ENCODE results near the gene SPATA6.

SPATA6 gene

GRCh38 chr1:48430832-48431231 lies 41.2 kb downstream of the SPATA6 start:
- TF ChIP-seq ZNF274 (IDR thresholded peaks at IDR 0.05; ENCODE audit: low read depth, low read length) = no peak
- H3K4me3 ChIP-seq (ENCODE audit: low read length) = no peak overlapping the region

DNA sequence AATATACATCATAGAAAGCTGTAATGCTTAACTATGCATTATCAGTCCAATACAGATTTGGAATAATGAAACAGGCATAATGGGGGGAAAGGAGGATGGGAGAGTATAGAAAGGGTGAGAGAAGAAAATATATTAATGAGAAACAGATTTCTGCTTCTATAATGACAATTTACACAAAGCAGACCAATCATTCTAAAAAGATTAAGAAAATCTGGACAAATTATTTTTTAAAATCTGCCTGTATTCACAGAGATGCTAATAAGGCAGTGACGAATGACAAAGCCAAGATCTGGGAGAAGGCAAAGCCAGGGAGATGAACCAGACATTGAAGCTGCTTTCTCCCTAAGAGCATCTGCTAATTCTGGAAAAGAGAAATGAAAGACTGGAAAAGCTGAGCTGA lies 50.0 kb downstream of the SPATA6 start:
- no peak for TF ChIP-seq ZNF274 (IDR thresholded peaks at IDR 0.05; ENCODE audit: low read depth, low read length)
- no peak overlapping the region for H3K4me3 ChIP-seq (ENCODE audit: low read length)

DNA sequence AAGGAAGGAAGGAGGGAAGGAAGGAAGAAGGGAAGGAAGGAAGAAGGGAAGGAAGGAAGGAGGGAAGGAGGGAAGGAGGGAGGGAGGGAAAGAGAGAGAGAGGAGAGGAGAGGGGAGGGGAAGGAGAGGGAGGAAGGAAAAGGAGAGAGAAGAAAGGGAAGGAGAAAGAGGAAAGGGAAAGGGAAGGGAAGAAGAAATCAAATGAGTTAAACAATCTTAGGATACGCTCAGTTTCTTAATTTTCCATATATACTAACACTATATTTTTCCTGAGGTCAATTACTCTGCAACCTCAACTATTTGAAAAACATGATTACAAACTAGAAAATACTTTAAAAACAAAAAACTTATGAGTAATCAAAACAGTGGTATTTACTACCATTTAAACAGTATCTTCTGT lies 53.3 kb downstream of the SPATA6 start:
- no peak overlapping the region for H3K4me3 ChIP-seq (ENCODE audit: low read length)
- no peak for TF ChIP-seq ZNF274 (IDR thresholded peaks at IDR 0.05; ENCODE audit: low read depth, low read length)

- no peak for TF ChIP-seq ZNF274 (IDR thresholded peaks at IDR 0.05; ENCODE audit: low read depth, low read length)
- no peak overlapping the region for H3K4me3 ChIP-seq (ENCODE audit: low read length)
These were observed 57.0 kb downstream of the SPATA6 start for GRCh38 chr1:48415050-48415449.

DNA sequence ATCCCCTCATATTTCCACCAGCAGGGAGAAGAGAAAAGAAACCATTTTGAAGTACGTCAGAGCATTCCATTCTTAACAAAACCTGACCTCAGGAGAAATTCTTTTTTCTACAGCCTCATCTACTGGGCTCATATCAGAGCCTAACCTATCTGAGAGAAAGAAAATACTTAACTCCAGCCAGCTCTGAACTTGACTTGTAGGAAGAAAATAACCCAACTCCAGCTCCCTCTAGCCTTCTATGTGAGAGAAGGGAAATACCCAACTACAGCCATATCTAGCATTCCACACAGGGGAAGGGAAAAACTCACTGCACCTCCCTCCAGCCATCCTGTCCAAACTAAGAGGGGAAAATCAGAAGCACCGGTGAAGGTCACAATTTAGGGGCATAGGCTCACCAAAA lies 57.7 kb downstream of the SPATA6 start:
- no peak for TF ChIP-seq ZNF274 (IDR thresholded peaks at IDR 0.05; ENCODE audit: low read depth, low read length)
- no peak overlapping the region for H3K4me3 ChIP-seq (ENCODE audit: low read length)

DNA sequence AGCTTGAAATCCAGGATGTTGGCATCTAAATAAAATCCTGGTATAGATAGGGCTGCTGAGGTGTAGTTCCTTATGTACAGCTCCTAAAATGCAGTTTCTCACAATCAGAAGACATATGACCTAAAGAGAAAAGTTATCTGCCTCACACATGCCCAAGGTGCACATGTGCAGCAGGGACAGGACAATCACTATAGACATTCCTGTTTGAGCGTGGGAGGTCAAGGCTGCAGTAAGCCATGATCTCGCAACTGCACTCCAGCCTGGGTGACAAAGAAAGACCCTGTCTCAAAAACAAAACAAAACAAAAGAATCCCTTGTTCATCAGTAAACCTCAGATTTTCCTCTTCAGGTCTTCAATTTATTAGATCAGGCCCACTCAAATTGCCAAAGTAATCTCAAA lies 66.1 kb downstream of the SPATA6 start:
- H3K4me3 ChIP-seq (ENCODE audit: low read length) = no peak overlapping the region
- TF ChIP-seq ZNF274 (IDR thresholded peaks at IDR 0.05; ENCODE audit: low read depth, low read length) = no peak

- no peak for TF ChIP-seq ZNF274 (IDR thresholded peaks at IDR 0.05; ENCODE audit: low read depth, low read length)
- no peak overlapping the region for H3K4me3 ChIP-seq (ENCODE audit: low read length)
These were observed 66.6 kb downstream of the SPATA6 start for GRCh38 chr1:48405400-48405799.

GRCh38 chr1:48402599-48402998 lies 69.4 kb downstream of the SPATA6 start:
- no peak overlapping the region for H3K4me3 ChIP-seq (ENCODE audit: low read length)
- TF ChIP-seq ZNF274 (IDR thresholded peaks at IDR 0.05; ENCODE audit: low read depth, low read length) = no peak

GRCh38 chr1:48396208-48396607 lies 75.8 kb downstream of the SPATA6 start:
- no peak overlapping the region for H3K4me3 ChIP-seq (ENCODE audit: low read length)
- no peak for TF ChIP-seq ZNF274 (IDR thresholded peaks at IDR 0.05; ENCODE audit: low read depth, low read length)

GRCh38 chr1:48391926-48392325 lies 80.1 kb downstream of the SPATA6 start:
- TF ChIP-seq ZNF274 (IDR thresholded peaks at IDR 0.05; ENCODE audit: low read depth, low read length) = no peak
- H3K4me3 ChIP-seq (ENCODE audit: low read length) = no peak overlapping the region

GRCh38 chr1:48387409-48387808 lies 84.6 kb downstream of the SPATA6 start:
- H3K4me3 ChIP-seq (ENCODE audit: low read length) = no peak overlapping the region
- no peak for TF ChIP-seq ZNF274 (IDR thresholded peaks at IDR 0.05; ENCODE audit: low read depth, low read length)

DNA sequence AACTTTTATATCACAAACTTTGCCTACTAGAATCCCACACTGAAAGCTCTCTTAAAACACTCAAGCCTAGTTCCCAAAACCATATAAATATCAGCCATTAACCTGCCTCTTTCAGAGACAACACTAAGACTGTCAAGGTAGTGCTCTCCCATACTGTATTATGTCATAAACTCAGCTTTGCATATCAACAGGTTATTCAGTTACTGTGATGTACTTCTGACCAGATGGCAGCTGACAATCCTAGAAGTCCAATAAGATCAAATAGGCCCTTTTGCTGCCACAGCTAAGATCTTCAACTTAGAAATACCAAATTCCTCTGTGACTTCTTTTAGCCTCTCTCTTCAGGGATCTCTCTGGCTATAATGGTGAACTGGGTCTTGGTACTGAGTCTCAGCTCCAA lies 97.2 kb downstream of the SPATA6 start:
- TF ChIP-seq ZNF274 (IDR thresholded peaks at IDR 0.05; ENCODE audit: low read depth, low read length) = no peak
- H3K4me3 ChIP-seq (ENCODE audit: low read length) = no peak overlapping the region

GRCh38 chr1:48371598-48371997 lies 100.4 kb downstream of the SPATA6 start:
- H3K4me3 ChIP-seq (ENCODE audit: low read length) = no peak overlapping the region
- TF ChIP-seq ZNF274 (IDR thresholded peaks at IDR 0.05; ENCODE audit: low read depth, low read length) = no peak

DNA sequence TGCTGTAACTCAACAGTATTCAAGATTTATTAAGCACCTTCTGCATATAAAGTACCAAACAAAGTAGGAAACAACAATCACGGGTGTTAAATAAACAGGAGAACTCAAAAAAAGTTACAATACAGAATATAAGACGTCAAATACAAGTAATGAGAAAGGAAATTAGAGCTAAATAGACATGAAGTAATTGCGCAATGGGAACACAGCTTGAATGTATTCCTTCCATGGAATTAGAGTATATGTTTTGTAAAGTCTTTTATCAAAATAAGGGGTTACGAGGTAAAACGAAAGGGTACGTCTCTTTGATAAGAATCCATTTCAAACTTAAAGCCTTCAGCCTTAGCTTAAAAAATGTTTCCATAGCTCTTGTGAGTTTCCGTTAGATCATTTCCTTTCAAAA lies 109.1 kb downstream of the SPATA6 start:
- no peak for TF ChIP-seq ZNF274 (IDR thresholded peaks at IDR 0.05; ENCODE audit: low read depth, low read length)
- H3K4me3 ChIP-seq (ENCODE audit: low read length) = no peak overlapping the region

GRCh38 chr1:48356901-48357300 lies 115.1 kb downstream of the SPATA6 start:
- no peak for TF ChIP-seq ZNF274 (IDR thresholded peaks at IDR 0.05; ENCODE audit: low read depth, low read length)
- H3K4me3 ChIP-seq (ENCODE audit: low read length) = no peak overlapping the region

DNA sequence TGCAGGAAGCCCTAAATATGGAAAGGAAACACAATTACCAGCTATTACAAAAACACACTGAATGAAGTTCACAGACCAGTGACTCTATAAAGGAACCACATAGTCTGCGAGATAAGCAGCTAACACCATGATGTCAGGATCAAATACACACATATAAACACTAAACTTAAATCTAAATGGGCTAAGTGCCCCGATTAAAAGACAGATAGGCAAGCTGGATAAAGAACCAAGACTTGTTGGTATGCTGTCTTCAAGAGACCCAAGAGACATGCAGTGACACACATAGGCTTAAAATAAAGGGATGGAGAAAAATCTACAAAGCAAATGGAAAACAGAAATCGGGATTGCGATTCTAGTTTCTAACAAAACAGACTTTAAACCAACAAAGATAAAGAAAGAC lies 127.6 kb downstream of the SPATA6 start:
- no peak for TF ChIP-seq ZNF274 (IDR thresholded peaks at IDR 0.05; ENCODE audit: low read depth, low read length)
- H3K4me3 ChIP-seq (ENCODE audit: low read length) = no peak overlapping the region

GRCh38 chr1:48341221-48341620 lies 130.8 kb downstream of the SPATA6 start:
- TF ChIP-seq ZNF274 (IDR thresholded peaks at IDR 0.05; ENCODE audit: low read depth, low read length) = no peak
- H3K4me3 ChIP-seq (ENCODE audit: low read length) = no peak overlapping the region
